GM18526 (cell line): ENCODE data around the gene HRCT1.

Experiments used
- POLR2A ChIP-seq: IDR thresholded peaks from 3 replicates; pipeline ENCODE4 v1.6.1; 2011; ENCODE audit not compliant: insufficient read length; ENCODE audit errors: extremely low read depth

HRCT1 gene

DNA sequence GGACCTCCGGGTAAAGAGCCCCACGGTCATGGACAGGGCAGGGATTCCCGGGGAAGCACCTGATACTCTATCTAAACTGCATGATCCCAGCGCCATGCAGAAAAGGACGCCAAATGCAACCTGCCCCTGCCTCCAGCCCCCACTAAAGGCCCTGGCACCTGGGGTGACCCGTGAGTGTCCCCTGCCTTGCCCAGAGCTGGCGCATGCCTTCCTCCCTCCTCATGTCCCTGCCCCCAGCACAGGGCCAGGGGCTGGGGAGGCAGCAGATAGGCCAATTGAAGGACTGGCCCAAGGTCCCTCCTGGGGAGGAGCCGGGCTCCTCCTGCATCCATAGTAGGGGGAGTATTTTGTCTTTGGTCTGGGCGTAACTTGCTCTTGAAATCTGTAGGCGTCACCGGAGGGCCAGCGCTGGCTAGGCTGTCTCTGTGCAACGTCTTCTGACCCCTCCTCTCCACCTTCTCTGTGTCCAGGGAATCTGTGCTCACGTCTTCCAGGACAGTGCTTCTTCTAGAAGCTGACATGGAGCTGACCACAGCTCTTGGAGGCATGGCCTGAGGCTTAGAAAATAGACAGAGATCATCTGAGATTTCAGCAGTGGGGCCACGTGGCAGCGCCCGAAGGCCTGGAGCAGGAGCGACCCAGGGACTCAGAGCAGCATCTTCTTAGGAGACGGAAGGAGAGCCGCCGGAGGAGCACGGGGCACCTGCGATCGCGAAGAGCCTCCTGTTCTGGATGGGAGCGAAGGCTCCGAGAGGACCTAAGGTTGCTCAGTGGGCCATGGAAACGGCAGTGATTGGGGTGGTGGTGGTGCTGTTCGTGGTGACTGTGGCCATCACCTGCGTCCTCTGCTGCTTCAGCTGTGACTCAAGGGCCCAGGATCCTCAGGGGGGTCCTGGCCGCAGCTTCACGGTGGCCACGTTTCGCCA is 3.9 kb downstream of the HRCT1 start:
- TF ChIP-seq POLR2A = no peak

DNA sequence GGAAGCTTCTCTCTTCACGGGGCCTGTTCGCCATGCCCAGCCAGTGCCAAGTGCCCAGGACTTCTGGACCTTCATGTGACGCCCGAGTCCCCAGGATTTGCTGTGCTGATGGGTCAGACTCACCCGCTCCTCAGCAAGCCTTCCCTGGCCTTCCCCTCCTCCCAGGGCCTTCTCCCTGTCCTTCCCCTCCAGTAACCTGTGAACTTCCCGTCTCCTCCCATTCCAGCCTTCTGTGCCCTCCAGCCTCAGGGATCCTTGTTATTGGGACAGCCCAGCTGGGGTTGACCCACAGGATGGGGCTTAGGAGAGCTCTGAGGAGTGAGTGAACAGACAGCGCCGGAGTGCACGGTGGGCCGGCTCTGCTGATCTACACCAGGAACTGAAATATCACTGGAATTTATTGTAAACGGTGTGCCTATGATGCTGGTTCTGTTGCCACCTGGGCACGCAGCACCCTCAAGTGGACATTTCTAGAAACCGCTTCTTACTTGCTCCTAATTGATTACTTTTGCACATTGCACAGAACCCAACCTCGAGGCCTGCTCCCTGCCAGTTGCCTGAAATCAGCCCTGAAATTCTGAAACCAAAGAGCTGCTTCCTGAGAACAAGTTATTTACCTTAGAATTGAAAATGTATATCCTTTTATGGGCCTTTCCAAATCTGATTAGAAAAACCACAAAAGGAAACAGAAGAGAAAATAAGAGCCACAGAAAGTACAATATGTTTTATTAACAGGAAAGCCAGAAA is 4.8 kb downstream of the HRCT1 start:
- no peak for TF ChIP-seq POLR2A

- no peak for TF ChIP-seq POLR2A
These were observed 5.7 kb downstream of the HRCT1 start for GRCh38 chr9:35911690-35912089.

- TF ChIP-seq POLR2A = no peak
These were observed 6.9 kb downstream of the HRCT1 start for GRCh38 chr9:35912791-35913400.

GRCh38 chr9:35914301-35914807 is 8.4 kb downstream of the HRCT1 start:
- no peak for TF ChIP-seq POLR2A

- TF ChIP-seq POLR2A = no peak
These were observed 9.8 kb downstream of the HRCT1 start for GRCh38 chr9:35915681-35916294.

DNA sequence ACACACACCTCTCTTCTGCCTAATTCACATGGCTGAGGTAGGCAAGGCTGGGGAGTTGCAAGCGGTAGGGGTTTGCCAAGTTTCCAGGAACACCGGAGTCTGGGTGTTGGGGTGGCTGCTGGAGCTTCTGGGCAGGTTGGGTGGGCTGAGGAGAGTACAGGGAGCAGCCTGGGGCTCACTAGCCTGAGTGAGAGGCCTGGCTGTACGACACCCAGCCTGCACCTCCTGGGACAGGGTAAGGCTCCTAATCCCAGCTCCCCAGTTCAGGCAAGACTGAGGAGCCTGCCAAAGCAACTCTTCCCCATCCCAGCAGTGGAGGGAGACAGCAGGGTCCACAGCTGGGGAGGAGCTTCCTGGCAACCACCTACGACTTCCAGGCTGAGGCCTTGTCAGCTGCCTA is 11.3 kb downstream of the HRCT1 start:
- no peak for TF ChIP-seq POLR2A

GRCh38 chr9:35918780-35919179 is 12.8 kb downstream of the HRCT1 start:
- TF ChIP-seq POLR2A = no peak

DNA sequence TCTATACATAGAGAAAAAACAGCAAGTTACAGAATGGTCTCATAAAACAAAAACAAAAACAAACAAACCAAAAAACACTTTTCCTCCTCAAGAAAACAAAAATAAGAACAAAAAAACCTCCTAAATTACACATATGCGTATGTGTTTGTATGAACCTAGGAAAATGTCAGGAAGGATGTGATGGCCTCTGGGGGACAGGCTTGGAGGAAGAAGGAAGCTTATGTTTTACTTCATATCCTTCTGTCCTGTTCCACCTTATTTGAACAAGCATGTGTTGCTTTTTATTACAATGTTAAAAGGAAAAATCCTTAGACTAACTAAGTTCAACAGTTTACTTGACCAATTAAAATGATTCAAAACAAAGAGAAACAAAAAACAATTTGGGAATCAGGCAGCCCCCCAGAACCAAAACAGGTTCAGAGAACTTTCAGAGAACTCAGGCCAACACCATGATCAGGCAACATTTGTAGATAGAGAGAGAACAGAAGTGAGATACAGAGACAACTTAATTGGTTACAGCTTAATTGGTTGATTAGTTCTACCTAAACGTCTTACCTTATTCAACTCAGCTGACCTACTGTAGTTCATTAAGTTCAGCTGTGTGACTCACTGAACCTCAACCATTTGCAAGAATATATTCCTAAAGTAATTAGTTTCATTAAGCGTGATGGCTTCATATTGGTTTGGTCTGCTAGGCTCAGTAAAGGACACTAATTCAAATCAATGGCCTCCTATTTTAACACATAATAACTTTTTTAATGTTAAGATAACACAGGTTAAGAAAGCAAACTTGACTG is 13.4 kb downstream of the HRCT1 start:
- TF ChIP-seq POLR2A = no peak

GRCh38 chr9:35920051-35920620 is 14.1 kb downstream of the HRCT1 start:
- TF ChIP-seq POLR2A = no peak

- TF ChIP-seq POLR2A = no peak
These were observed 17.6 kb downstream of the HRCT1 start for GRCh38 chr9:35923598-35923926.

- no peak for TF ChIP-seq POLR2A
These were observed 18.1 kb downstream of the HRCT1 start for GRCh38 chr9:35923927-35924763.
